ENCODE results near the gene FBXL17. TPM values are rescaled to one million over a fixed set of nuclear protein-coding genes. Genes with fewer than 3 reads are reported as not detected.

The FBXL17 gene
- total and polyA plus RNA-seq, 2 of the 4 experiments (the other 2 are of a cell fraction), result 3.9 to 8.1 TPM

GRCh38 chr5:107971846-107972245 lies 410.1 kb downstream of the FBXL17 start:
- no peak overlapping the region for H4K8ac ChIP-seq (ENCODE audit: low read depth in 2 of 2, low read length in 2 of 2)
- no peak overlapping the region for H2BK15ac ChIP-seq (ENCODE audit: low read depth, low read length)
- DNase-seq (no peak), ATAC-seq (ENCODE audit: low read depth) (no peak)
- 0 out of 2 replicates have a peak overlapping the region, but pooled peaks have one; percentile 1 for H3K14ac ChIP-seq (replicated peaks; ENCODE audit: low read depth, low read length)
- H3K23ac ChIP-seq (ENCODE audit: low read depth, low read length), result no peak overlapping the region
- H4K91ac ChIP-seq (ENCODE audit: insufficient read depth, low read depth, low read length), result no peak overlapping the region
- H3K9ac ChIP-seq (ENCODE audit: low read depth, low read length), result no peak overlapping the region
- H3K36me3 ChIP-seq (ENCODE audit: control insufficient read depth, insufficient read depth, low read length), result no peaks in the 10 kb centered on the region
- H3K18ac ChIP-seq (ENCODE audit: low read depth, low read length), result no peak overlapping the region
- H3K56ac ChIP-seq (ENCODE audit: extremely low read depth, insufficient read depth, low read length), result no peak overlapping the region
- H2AK5ac ChIP-seq (ENCODE audit: low read depth, low read length), result no peak overlapping the region
- in situ Hi-C loops (cut with MboI; ENCODE audit: low sequenced_read_pairs), result no loop called here
- no peak overlapping the region for H2BK5ac ChIP-seq (ENCODE audit: low read depth, low read length, poor library complexity, severe bottlenecking)
- no peak overlapping the region for H3K4me2 ChIP-seq (ENCODE audit: low read depth, low read length)
- no peaks in the 10 kb centered on the region for H3K79me1 ChIP-seq (ENCODE audit: low read depth in 1 of 2, low read length in 2 of 2)
- H2BK20ac ChIP-seq (ENCODE audit: low read depth, low read length), result no peak overlapping the region
- H3K27ac ChIP-seq (ENCODE audit: insufficient read depth, low read length), result no peak overlapping the region
- no peak overlapping the region for H2AFZ ChIP-seq (replicated peaks; ENCODE audit: low read length, poor library complexity)
- dilution Hi-C loops (cut with HindIII; ENCODE audit: low sequenced_read_pairs, unreplicated experiment), result no loop called here
- H2AK9ac ChIP-seq (replicated peaks; ENCODE audit: low read depth, low read length, poor library complexity), result no peak overlapping the region
- CTCF ChIA-PET, result no interaction called here
- H3K9me1 ChIP-seq (ENCODE audit: insufficient read depth, low read length), result 0 out of 2 replicates have a peak, but pooled peaks cover 4% of the 10 kb centered on the region
- no peaks in the 10 kb centered on the region for H4K20me1 ChIP-seq (ENCODE audit: insufficient read depth, low read length)
- no peak overlapping the region for H4K5ac ChIP-seq (ENCODE audit: low read depth, low read length)
- no peak overlapping the region for H2BK120ac ChIP-seq (ENCODE audit: low read depth, low read length)
- no peak overlapping the region for H3K4me3 ChIP-seq (ENCODE audit: insufficient read depth, low read depth, low read length)
- peaks cover 5% of the 10 kb centered on the region; the same call in 1 of the 2 replicates for H3K4me1 ChIP-seq (ENCODE audit: control insufficient read depth, insufficient read depth, low read length)
- BruUV-seq (replicated peaks), result no TSS peak
- POLR2A ChIA-PET (ENCODE audit: unreplicated experiment), result no interaction called here
- intact Hi-C loops (cut with micrococcal nuclease), result no loop called here
- no peaks in the 10 kb centered on the region for H3K27me3 ChIP-seq (ENCODE audit: control insufficient read depth, insufficient read depth, low read length)
- TF ChIP-seq RFX5 (IDR thresholded peaks at IDR 0.05; ENCODE audit: low read depth, low read length) (no peak), MAZ (IDR thresholded peaks at IDR 0.05; ENCODE audit: borderline replicate concordance, low read depth, low read length) (no peak), MAFK (IDR thresholded peaks at IDR 0.05; ENCODE audit: low read depth, low read length) (no peak), BHLHE40 (IDR thresholded peaks at IDR 0.05; ENCODE audit: low read depth, low read length) (no peak), CTCF (conservative IDR thresholded peaks at IDR 0.05; ENCODE audit: low read depth, low read length) (no peak), MXI1 (IDR thresholded peaks at IDR 0.05; ENCODE audit: borderline replicate concordance, low read depth, low read length) (no peak), USF2 (IDR thresholded peaks at IDR 0.05; ENCODE audit: low read depth, low read length) (no peak), POLR2A (IDR thresholded peaks at IDR 0.05; ENCODE audit: low read depth, low read length) (no peak), CHD1 (IDR thresholded peaks at IDR 0.05; ENCODE audit: low read depth, low read length) (no peak), SMC3 (IDR thresholded peaks at IDR 0.05; ENCODE audit: low read depth, low read length) (no peak), ELK1 (IDR thresholded peaks at IDR 0.05; ENCODE audit: borderline replicate concordance, low read depth, low read length) (no peak), RCOR1 (IDR thresholded peaks at IDR 0.05; ENCODE audit: insufficient replicate concordance, low read length) (no peak)
- H3K4ac ChIP-seq (ENCODE audit: low read depth, low read length), result no peak overlapping the region
- H3K9me3 ChIP-seq (ENCODE audit: control insufficient read depth, insufficient read depth, low read length), result no peaks in the 10 kb centered on the region
- no CpG with 5 or more reads among the region's 1 CpG for WGBS, 2 experiments (ENCODE audit: extremely low coverage in 2 of 2, insufficient read length in 1 of 2)

Data from IMR-90 (cell line).